GM12891 (cell line): ENCODE results near the gene KCNJ1.
A peak's percentile ranks its signal among the peaks of the same experiment; 100 is the strongest.

ENCODE experiments used
- DNase-seq: peaks from one replicate; pipeline ENCODE4 v3.0.0; 2011; ENCODE audit warnings: low spot score; ENCODE audit not compliant: insufficient read length
- FAIRE-seq: peaks from 2 replicates; lab custom pipeline; 2011; peaks lifted over from hg19 to GRCh38; lab: Jason Lieb, UNC
- PAX5 ChIP-seq: IDR thresholded peaks from 2 replicates; pipeline ENCODE4 v1.6.1; 2011; ENCODE audit warnings: low read length, moderate library complexity, mild to moderate bottlenecking; ENCODE audit not compliant: insufficient read depth, severe bottlenecking
- POLR2A ChIP-seq: IDR thresholded peaks from 2 replicates; pipeline ENCODE4 v1.6.1; 2011; ENCODE audit warnings: low read depth, low read length, control low read depth
- POLR2AphosphoS5 ChIP-seq: IDR thresholded peaks from 2 replicates; pipeline ENCODE4 v1.6.1; 2011; ENCODE audit warnings: low read depth, low read length, control low read depth
- POU2F2 ChIP-seq: IDR thresholded peaks from 2 replicates; pipeline ENCODE4 v1.6.1; 2011; ENCODE audit warnings: low read depth, mild to moderate bottlenecking, control low read depth, low read length, moderate library complexity
- SPI1 ChIP-seq: IDR thresholded peaks from 2 replicates; pipeline ENCODE4 v1.6.1; 2011; ENCODE audit warnings: low read depth, low read length, control low read depth
- TAF1 ChIP-seq: IDR thresholded peaks from 2 replicates; pipeline ENCODE4 v1.6.1; 2011; ENCODE audit warnings: low read depth, low read length, control low read depth

KCNJ1 gene

GRCh38 chr11:128854841-128855240 is 12.3 kb downstream of the KCNJ1 start:
- no peak for DNase-seq
- no peak for TF ChIP-seq POLR2A
- TF ChIP-seq POU2F2 = no peak
- no peak for TF ChIP-seq POLR2AphosphoS5
- no peak for TF ChIP-seq TAF1
- TF ChIP-seq SPI1 = no peak
- TF ChIP-seq PAX5 = no peak
- no peak for FAIRE-seq

DNA sequence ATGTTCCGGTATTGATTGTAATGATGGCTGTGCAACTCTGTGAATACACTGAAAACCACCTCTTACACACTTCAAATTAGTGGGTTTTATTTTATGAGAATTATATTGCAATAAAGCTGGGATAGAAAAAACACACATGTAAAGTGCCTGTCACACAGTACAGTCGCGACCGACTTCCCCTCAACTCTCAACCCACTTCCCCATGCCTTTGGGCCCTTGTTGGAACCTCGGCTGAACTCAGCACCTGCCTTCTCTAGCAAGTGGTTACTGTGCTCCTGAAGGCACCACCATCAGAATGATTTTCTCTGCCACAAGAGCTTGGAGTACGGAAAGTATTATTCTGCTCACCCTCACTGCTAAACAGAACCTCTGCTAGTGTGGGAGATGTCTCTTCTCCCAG is 13.5 kb downstream of the KCNJ1 start:
- FAIRE-seq (no peak), DNase-seq (no peak)
- no peak for TF ChIP-seq POLR2A
- TF ChIP-seq TAF1 = no peak
- TF ChIP-seq POLR2AphosphoS5 = no peak

GRCh38 chr11:128852327-128853023 is 14.6 kb downstream of the KCNJ1 start:
- TF ChIP-seq POLR2AphosphoS5 = no peak
- TF ChIP-seq POU2F2 = no peak
- TF ChIP-seq SPI1 = no peak
- TF ChIP-seq PAX5 = no peak
- no peak for TF ChIP-seq TAF1
- no peak for TF ChIP-seq POLR2A
- FAIRE-seq (no peak), DNase-seq (no peak)

- peak; percentile 91 for FAIRE-seq
- DNase-seq = peak; percentile 57
- TF ChIP-seq POU2F2 (no peak), POLR2A (no peak), PAX5 (no peak), SPI1 (no peak)
Measured at GRCh38 chr11:128848815-128849455, 18.2 kb downstream of the KCNJ1 start.

DNA sequence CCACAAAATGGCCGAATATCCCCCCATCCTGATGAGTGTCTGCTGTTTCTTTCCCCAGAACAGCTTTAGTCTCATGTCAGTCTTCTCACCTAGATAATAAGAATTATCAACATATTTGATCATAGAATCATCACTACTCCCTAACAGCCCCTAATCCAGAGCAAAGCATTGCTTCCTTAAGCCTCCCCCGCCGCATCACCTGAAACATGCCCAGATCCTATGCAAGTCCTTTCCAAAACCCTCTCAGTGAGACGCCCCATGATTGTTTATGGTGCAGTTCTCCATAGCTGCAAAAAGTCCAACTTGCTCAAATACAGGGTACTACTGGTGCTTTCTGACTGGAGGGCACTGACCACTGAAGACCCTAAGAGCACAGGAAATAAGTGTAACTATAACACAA is 20.1 kb downstream of the KCNJ1 start:
- peak; percentile 38 for FAIRE-seq
- TF ChIP-seq TAF1 (no peak), POU2F2 (no peak), SPI1 (no peak), POLR2AphosphoS5 (no peak), PAX5 (no peak), POLR2A (no peak)

GRCh38 chr11:128845334-128845780 is 21.7 kb downstream of the KCNJ1 start:
- FAIRE-seq = no peak

More for the DNA sequence above, 20.1 kb downstream of the KCNJ1 start:
- no peak for DNase-seq

DNA sequence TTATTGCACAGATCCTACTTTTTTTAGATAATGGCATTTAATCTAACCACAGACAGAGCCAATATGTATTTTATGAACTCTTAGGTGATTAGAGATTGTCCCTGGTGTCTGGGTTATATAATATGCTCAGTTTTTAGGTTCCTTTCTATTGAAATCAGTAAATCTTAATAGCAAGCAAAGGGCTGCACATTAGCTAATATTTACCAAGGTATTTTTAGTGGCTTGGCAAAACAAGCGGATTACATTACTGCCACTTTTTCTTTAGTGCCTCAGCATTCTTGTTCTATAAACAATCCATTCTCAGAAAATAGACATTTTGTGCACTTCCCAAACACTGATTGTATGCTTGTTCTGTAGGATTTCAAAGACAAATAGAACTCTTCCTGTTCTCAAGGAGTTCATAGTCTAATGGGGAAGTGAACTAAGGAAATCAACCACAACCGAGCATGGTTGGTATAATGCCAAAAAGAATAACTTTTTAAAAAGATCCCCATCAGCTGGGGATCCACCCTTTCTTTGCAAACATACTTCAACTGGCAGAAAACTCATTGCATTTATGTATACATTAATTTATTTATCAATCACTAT is 23.8 kb downstream of the KCNJ1 start:
- FAIRE-seq (peak; percentile 51), DNase-seq (no peak)
- TF ChIP-seq PAX5 (no peak), TAF1 (no peak), POU2F2 (no peak), SPI1 (peak; percentile 27; the same call in 1 of the 2 replicates), POLR2AphosphoS5 (no peak)

More at GRCh38 chr11:128845334-128845780, 21.7 kb downstream of the KCNJ1 start:
- no peak for DNase-seq
- TF ChIP-seq POU2F2 = no peak
- TF ChIP-seq SPI1 = peak; percentile 87

DNA sequence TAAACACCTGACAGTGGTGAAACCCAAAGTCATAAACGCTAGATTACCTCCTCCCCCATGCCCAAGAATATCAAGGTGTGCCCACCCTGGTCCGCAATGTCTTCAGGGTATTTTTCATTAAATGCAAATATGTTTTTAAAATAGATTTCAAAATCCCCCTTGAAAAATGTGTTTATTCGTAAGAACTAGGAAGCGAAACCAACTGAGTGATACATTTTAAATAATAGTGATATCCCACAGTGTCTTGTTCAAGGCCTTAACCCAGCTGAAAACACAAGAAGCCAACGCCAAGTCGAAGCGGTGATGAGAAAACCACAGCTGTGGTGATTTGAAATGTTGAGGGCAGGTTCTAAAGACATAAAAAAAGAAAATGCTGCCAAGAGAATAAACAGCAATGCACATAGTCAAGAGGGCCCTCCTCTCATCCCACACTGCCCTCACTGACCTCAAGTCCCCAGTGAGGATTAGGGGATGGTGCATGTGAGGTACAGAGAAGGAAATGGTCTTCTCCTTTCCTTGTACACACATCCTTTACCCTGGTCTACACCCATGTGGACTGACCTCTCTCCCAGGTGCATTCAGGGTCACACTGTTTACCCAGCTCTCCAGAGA is 25.5 kb downstream of the KCNJ1 start:
- no peak for TF ChIP-seq TAF1
- peak; percentile 60; the same call in 1 of the 2 replicates for TF ChIP-seq POU2F2
- peak; percentile 57; the same call in 1 of the 2 replicates for TF ChIP-seq SPI1
- peak; percentile 86 for FAIRE-seq
- no peak for DNase-seq

DNA sequence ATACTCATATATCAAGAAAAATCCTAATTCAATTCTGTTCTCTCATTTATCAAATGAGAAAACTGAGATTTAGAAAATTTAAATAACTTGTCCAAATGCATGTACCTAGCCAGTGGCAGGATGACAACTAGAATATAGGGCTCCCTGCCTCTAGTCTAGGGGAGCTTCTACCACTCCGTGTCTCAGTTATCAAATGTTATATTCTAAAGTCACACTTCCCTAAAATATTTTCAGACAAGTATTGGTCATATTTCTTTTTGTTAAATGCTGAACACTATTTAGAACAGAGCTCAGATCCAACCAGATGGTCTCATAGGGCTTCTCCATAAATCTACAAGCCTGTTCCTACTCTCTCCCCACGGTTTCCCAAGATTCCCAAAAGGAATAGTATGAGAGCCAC is 26.3 kb downstream of the KCNJ1 start:
- TF ChIP-seq POLR2AphosphoS5 (no peak), SPI1 (peak; percentile 71)
- FAIRE-seq (no peak), DNase-seq (no peak)

- TF ChIP-seq TAF1 = no peak
- TF ChIP-seq POU2F2 = no peak
- no peak for TF ChIP-seq POLR2A
- no peak for TF ChIP-seq POLR2AphosphoS5
- no peak for TF ChIP-seq SPI1
- TF ChIP-seq PAX5 = no peak
- DNase-seq = no peak
- no peak for FAIRE-seq
Measured at GRCh38 chr11:128840137-128840536, 27.0 kb downstream of the KCNJ1 start.
